K562 (cell line): ENCODE results near the gene DYNLT2B. TPM values are rescaled to one million over a fixed set of nuclear protein-coding genes. Genes with fewer than 3 reads are reported as not detected.

Experiments
- ATAC-seq: fragments of 200-7000 bp; cut with Tn5 transposase; 3 replicates; pipeline ENCODE4 v1.9.1; 2020; ENCODE audit warnings: moderate library complexity
- BruUV-seq: library from RNA; stranded (reverse); fragments of 400-500 nt; replicated peaks from 2 replicates; lab custom pipeline; 2021; lab: Mats Ljungman, UMichigan
- CTCF ChIA-PET: fragments of 300-600 bp; formaldehyde crosslinking; extraction: SDS; loops from one replicate; lab custom pipeline; 2021; ENCODE audit warnings: low intra/inter-chr PET ratio; lab: Yijun Ruan, JAX
- POLR2A ChIA-PET: fragments of 300-600, 350-650 bp; sonication (Branson Sonifier 250); formaldehyde crosslinking; extraction: SDS; loops from one replicate; lab custom pipeline; 2021; ENCODE audit warnings: antibody characterized with exemption, inconsistent platforms; lab: Yijun Ruan, JAX
- DNase-seq, 4 experiments: peaks; one replicate each; pipeline versions ENCODE4 v3.0.0 to v3.0.0-alpha.2; 2011 to 2018; ENCODE audit warnings: low spot score in 3 of 4, mixed read lengths in 3 of 4; ENCODE audit errors: extremely low read depth in 1 of 4
- FAIRE-seq: peaks from 2 replicates; lab custom pipeline; 2011; peaks lifted over from hg19 to GRCh38; lab: Jason Lieb, UNC
- H2AFZ ChIP-seq: 2 replicates; pipeline ENCODE4 v1.6.0; 2011; ENCODE audit warnings: low read depth, low read length, control low read depth, inconsistent platforms
- H3K27ac ChIP-seq: fragments of 200-600 bp; 3 replicates; pipeline ENCODE4 v1.8.0; 2011; ENCODE audit warnings: low read depth, mild to moderate bottlenecking, control low read depth, inconsistent platforms, low read length, moderate library complexity, mixed read lengths; ENCODE audit errors: extremely low read depth
- H3K27me3 ChIP-seq, 2 experiments: fragments of 300-600 bp in 1 of 2; 2 replicates in 1 of 2; 3 replicates in 1 of 2; pipeline versions ENCODE4 v1.6.0 to v1.8.0; 2011; ENCODE audit warnings: inconsistent platforms in 2 of 2, low read length in 2 of 2, mild to moderate bottlenecking in 1 of 2, mixed read lengths in 1 of 2, moderate library complexity in 1 of 2; ENCODE audit not compliant: control insufficient read depth in 2 of 2, insufficient read depth in 2 of 2
- H3K36me3 ChIP-seq: fragments of 300-600 bp; 3 replicates; pipeline ENCODE4 v1.8.0; 2011; ENCODE audit warnings: mild to moderate bottlenecking, low read length, inconsistent platforms; ENCODE audit not compliant: control insufficient read depth, insufficient read depth
- H3K4me1 ChIP-seq, 2 experiments: fragments of 200-600 bp in 1 of 2; replicated peaks in 1 of 2; 2 replicates in 1 of 2; 3 replicates in 1 of 2; pipeline versions ENCODE4 v1.5.1 to v1.8.0; 2011; ENCODE audit warnings: inconsistent platforms in 2 of 2, low read length in 2 of 2, mild to moderate bottlenecking in 1 of 2, mixed read lengths in 1 of 2, moderate library complexity in 1 of 2; ENCODE audit not compliant: control insufficient read depth in 2 of 2, insufficient read depth in 2 of 2
- H3K4me2 ChIP-seq: 2 replicates; pipeline ENCODE4 v1.6.1; 2011; ENCODE audit warnings: low read length, control low read depth, inconsistent platforms, mixed read lengths; ENCODE audit not compliant: insufficient read depth
- H3K4me3 ChIP-seq: fragments of 200-600 bp; sonication (generic), shearing (Covaris generic); 2 replicates; pipeline ENCODE4 v1.5.1; 2016; ENCODE audit warnings: control low read depth, inconsistent platforms
- H3K79me2 ChIP-seq: fragments of 200-600 bp; 3 replicates; pipeline ENCODE4 v1.8.0; 2011; ENCODE audit warnings: low read length, inconsistent platforms; ENCODE audit not compliant: control insufficient read depth, insufficient read depth
- H3K9ac ChIP-seq, 2 experiments: 2 replicates each; pipeline versions ENCODE4 v1.6.0 to v1.6.1; 2011; ENCODE audit warnings: low read depth in 2 of 2, low read length in 2 of 2, control low read depth in 1 of 2, inconsistent platforms in 1 of 2, mild to moderate bottlenecking in 1 of 2, mixed read lengths in 1 of 2; ENCODE audit not compliant: insufficient read depth in 1 of 2
- H3K9me1 ChIP-seq: one replicate; pipeline ENCODE4 v1.6.0; 2011; ENCODE audit warnings: inconsistent platforms, mild to moderate bottlenecking, low read length, moderate library complexity; ENCODE audit not compliant: control insufficient read depth, insufficient read depth
- H3K9me3 ChIP-seq: replicated peaks from 2 replicates; pipeline ENCODE4 v1.5.1; 2011; ENCODE audit warnings: low read depth, low read length, inconsistent platforms; ENCODE audit not compliant: control insufficient read depth, insufficient read depth
- H4K20me1 ChIP-seq: replicated peaks from 2 replicates; pipeline ENCODE4 v1.6.1; 2011; ENCODE audit warnings: low read length, inconsistent platforms, mixed read lengths; ENCODE audit not compliant: control insufficient read depth, insufficient read depth
- BACH1 ChIP-seq: fragments of 200-800 bp; sonication (Bioruptor generic); IDR thresholded peaks from 2 replicates; pipeline ENCODE4 v1.6.1; 2016; ENCODE audit warnings: missing genetic modification characterization, missing compliant biosample characterization
- CREBBP ChIP-seq: IDR thresholded peaks from one replicate; pipeline ENCODE4 v1.6.1; 2012; ENCODE audit warnings: low read depth, mild to moderate bottlenecking, control low read depth, inconsistent platforms, low read length
- ETS2 ChIP-seq: IDR thresholded peaks from 2 replicates; pipeline ENCODE4 v1.6.1; 2016; ENCODE audit warnings: borderline replicate concordance, missing genetic modification characterization, mild to moderate bottlenecking, moderate library complexity, missing compliant biosample characterization; ENCODE audit not compliant: poor library complexity, severe bottlenecking
- FOSL1 ChIP-seq: fragments of 200-800 bp; sonication (Bioruptor generic); conservative IDR thresholded peaks from 2 replicates; pipeline ENCODE4 v1.6.1; 2016; ENCODE audit warnings: missing genetic modification characterization, missing compliant biosample characterization
- GABPB2 ChIP-seq: fragments of 250-450 bp; sonication (Bioruptor Pico); conservative IDR thresholded peaks from 2 replicates; pipeline ENCODE4 v1.5.1; 2021; ENCODE audit warnings: mild to moderate bottlenecking
- HLTF ChIP-seq: fragments of 450-650 bp; IDR thresholded peaks from 2 replicates; pipeline ENCODE4 v1.6.1; 2016
- ILF3 ChIP-seq: fragments of 450-650 bp; IDR thresholded peaks from 2 replicates; pipeline ENCODE4 v1.6.1; 2018; ENCODE audit warnings: antibody characterized with exemption, mild to moderate bottlenecking, moderate library complexity, borderline replicate concordance
- MBD2 ChIP-seq: sonication (generic); IDR thresholded peaks from 2 replicates; pipeline ENCODE4 v1.6.1; 2016; ENCODE audit warnings: low read depth, borderline replicate concordance
- MCM5 ChIP-seq: fragments of 450-650 bp; IDR thresholded peaks from 2 replicates; pipeline ENCODE4 v1.6.1; 2016; ENCODE audit warnings: low read depth
- MED1 ChIP-seq: sonication (generic); formaldehyde crosslinking; IDR thresholded peaks from 2 replicates; pipeline ENCODE4 v1.8.1; 2023; ENCODE audit warnings: missing genetic modification reagents, borderline replicate concordance
- POU5F1 ChIP-seq: fragments of 150-350 bp; IDR thresholded peaks from 2 replicates; pipeline ENCODE4 v1.6.1; 2014; ENCODE audit warnings: borderline replicate concordance, low read length, low read depth, mild to moderate bottlenecking; ENCODE audit not compliant: partially characterized antibody
- SMAD2 ChIP-seq: fragments of 150-350 bp; IDR thresholded peaks from 2 replicates; pipeline ENCODE4 v1.6.1; 2014; ENCODE audit warnings: low read depth, mild to moderate bottlenecking, low read length
- SRSF7 ChIP-seq: fragments of 200-400 bp; formaldehyde crosslinking; optimal IDR thresholded peaks from 2 replicates; pipeline ENCODE3; 2017; ENCODE audit warnings: mild to moderate bottlenecking, low read depth, low read length
- ZNF239 ChIP-seq: fragments of 250-450 bp; sonication (Bioruptor Pico); IDR thresholded peaks from 2 replicates; pipeline ENCODE4 v1.4.0; 2020; ENCODE audit warnings: mild to moderate bottlenecking
- ZNF3 ChIP-seq: fragments of 250-450 bp; sonication (Bioruptor Pico); IDR thresholded peaks from 2 replicates; pipeline ENCODE4 v1.5.0; 2021; ENCODE audit warnings: mild to moderate bottlenecking, moderate library complexity
- ZNF79 ChIP-seq: fragments of 250-450 bp; sonication (Bioruptor Pico); IDR thresholded peaks from 2 replicates; pipeline ENCODE4 v1.4.0; 2020; ENCODE audit warnings: low read depth, mild to moderate bottlenecking, moderate library complexity
- WGBS: fragments of 100-300 bp; shearing (Covaris generic); methylation state at CpG from one replicate; pipeline ENCODE4 v1.1.6; 2016; ENCODE audit warnings: low coverage, mixed read lengths; ENCODE audit not compliant: insufficient coverage; ENCODE audit errors: missing lambda C conversion rate; 5-methylcytosine and 5-hydroxymethylcytosine counted together
- in situ Hi-C: fragments of 300-500 bp; cut with MboI; formaldehyde crosslinking; loops from 4 replicates; pipeline ENCODE4 v1.15.0; 2018; ENCODE audit warnings: inconsistent platforms, mixed read lengths
- intact Hi-C: fragments of 100-400 bp; cut with micrococcal nuclease; formaldehyde crosslinking; loops from 2 replicates; pipeline ENCODE4 v1.14.2; 2022
- polyA plus RNA-seq, 8 experiments: library from polyadenylated mRNA; depleted of rRNA in 4 of 8; stranded (reverse) in 5 of 8; unstranded in 3 of 8; fragments of >200 nt; fragmentation: Nextera tagmentation in 2 of 8; fragmentation: Illumina TruSeq in 1 of 8; extraction: Ambion mirVana in 2 of 8; extraction: Trizol in 1 of 8; gene quantifications; 2 replicates each; pipeline versions ENCODE4 v1.2.1 to v1.2.3, GENCODE V29; 2011 to 2014; ENCODE audit warnings: inconsistent platforms in 1 of 8, missing spikeins in 1 of 8
- total RNA-seq, 7 experiments: library from RNA; depleted of rRNA in 6 of 7; stranded (reverse); fragments of >200 nt in 6 of 7; fragmentation: Illumina TruSeq in 2 of 7; extraction: Trizol in 2 of 7; gene quantifications; 2 replicates each; pipeline versions ENCODE4 v1.2.1 to v1.2.3, GENCODE V29; 2011 to 2021; ENCODE audit warnings: low replicate concordance in 1 of 7
- TF ChIP-seq, protein P1 (sequence below): sonication (generic); formaldehyde crosslinking; IDR thresholded peaks from 2 replicates; pipeline ENCODE4 v1.8.0; 2022; ENCODE audit warnings: missing genetic modification reagents, mild to moderate bottlenecking, borderline replicate concordance
- TF ChIP-seq, protein P2 (sequence below): IDR thresholded peaks from 2 replicates; pipeline ENCODE4 v1.6.1; 2016; ENCODE audit warnings: missing genetic modification characterization, missing compliant biosample characterization
- TF ChIP-seq, protein P3 (sequence below), 2 experiments: IDR thresholded peaks; 2 replicates each; pipeline ENCODE4 v1.6.1; 2011; ENCODE audit warnings: borderline replicate concordance in 1 of 2, control low read depth in 1 of 2, low read depth in 1 of 2, low read length in 1 of 2, mild to moderate bottlenecking in 1 of 2, mixed read lengths in 1 of 2, moderate library complexity in 1 of 2; ENCODE audit not compliant: insufficient read depth in 1 of 2, insufficient read length in 1 of 2, poor library complexity in 1 of 2, severe bottlenecking in 1 of 2; ENCODE audit errors: extremely low read depth in 1 of 2

The DYNLT2B gene
- total and polyA plus RNA-seq, 9 of the 15 experiments (the other 6 are each of a cell fraction or from before 2014, with no cell fraction given): 6.5 to 19.9 (median 8.7) TPM

DNA sequence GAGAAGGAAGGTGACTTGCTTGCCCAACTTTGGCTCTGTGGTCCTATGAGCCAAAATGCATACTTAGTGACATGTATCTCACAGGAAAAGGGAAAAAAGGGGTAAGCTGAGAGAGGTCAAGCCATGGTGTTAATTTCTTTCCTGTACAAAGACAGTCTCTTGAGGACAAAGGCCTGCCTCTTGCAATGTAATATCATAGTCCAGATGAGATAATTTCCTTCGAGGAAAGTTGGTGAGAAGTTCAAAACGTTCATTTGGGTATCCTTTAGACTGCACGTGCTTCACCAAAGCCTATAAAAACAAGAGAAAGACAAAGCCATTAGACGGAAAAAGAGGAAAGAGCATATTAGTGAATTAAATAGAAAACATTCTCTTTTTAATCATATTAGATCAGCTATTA lies 38.5 kb upstream of the DYNLT2B start:
- no peak for ATAC-seq
- BruUV-seq: no TSS peak
- no peak for TF ChIP-seq BACH1
- no peak for TF ChIP-seq ZNF239 (CRISPR knock-in tag)
- TF ChIP-seq, protein P1, sequence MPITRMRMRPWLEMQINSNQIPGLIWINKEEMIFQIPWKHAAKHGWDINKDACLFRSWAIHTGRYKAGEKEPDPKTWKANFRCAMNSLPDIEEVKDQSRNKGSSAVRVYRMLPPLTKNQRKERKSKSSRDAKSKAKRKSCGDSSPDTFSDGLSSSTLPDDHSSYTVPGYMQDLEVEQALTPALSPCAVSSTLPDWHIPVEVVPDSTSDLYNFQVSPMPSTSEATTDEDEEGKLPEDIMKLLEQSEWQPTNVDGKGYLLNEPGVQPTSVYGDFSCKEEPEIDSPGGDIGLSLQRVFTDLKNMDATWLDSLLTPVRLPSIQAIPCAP (CRISPR knock-in tag): no peak
- no peak for TF ChIP-seq FOSL1 (tag)
- TF ChIP-seq POU5F1: no peak
- TF ChIP-seq ZNF3 (CRISPR knock-in tag): no peak
- no peak for TF ChIP-seq HLTF
- TF ChIP-seq, protein P2, sequence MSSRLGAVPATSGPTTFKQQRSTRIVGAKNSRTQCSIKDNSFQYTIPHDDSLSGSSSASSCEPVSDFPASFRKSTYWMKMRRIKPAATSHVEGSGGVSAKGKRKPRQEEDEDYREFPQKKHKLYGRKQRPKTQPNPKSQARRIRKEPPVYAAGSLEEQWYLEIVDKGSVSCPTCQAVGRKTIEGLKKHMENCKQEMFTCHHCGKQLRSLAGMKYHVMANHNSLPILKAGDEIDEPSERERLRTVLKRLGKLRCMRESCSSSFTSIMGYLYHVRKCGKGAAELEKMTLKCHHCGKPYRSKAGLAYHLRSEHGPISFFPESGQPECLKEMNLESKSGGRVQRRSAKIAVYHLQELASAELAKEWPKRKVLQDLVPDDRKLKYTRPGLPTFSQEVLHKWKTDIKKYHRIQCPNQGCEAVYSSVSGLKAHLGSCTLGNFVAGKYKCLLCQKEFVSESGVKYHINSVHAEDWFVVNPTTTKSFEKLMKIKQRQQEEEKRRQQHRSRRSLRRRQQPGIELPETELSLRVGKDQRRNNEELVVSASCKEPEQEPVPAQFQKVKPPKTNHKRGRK (tag): no peak
- TF ChIP-seq SRSF7: no peak
- no peak for TF ChIP-seq GABPB2 (CRISPR knock-in tag)
- TF ChIP-seq SMAD2: no peak
- TF ChIP-seq ILF3: no peak
- no peak for TF ChIP-seq ETS2 (tag)
- no peak for TF ChIP-seq MED1 (CRISPR knock-in tag)
- TF ChIP-seq MCM5: no peak
- TF ChIP-seq CREBBP: no peak
- no peak for TF ChIP-seq MBD2
- TF ChIP-seq, protein P3, sequence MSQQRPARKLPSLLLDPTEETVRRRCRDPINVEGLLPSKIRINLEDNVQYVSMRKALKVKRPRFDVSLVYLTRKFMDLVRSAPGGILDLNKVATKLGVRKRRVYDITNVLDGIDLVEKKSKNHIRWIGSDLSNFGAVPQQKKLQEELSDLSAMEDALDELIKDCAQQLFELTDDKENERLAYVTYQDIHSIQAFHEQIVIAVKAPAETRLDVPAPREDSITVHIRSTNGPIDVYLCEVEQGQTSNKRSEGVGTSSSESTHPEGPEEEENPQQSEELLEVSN (IDR thresholded peaks at IDR 0.05; ENCODE audit: borderline replicate concordance in 1 of 2, extremely low read depth in 1 of 2, insufficient read depth in 1 of 2, insufficient read length in 1 of 2, low read depth in 1 of 2, low read length in 1 of 2, poor library complexity in 1 of 2, severe bottlenecking in 1 of 2): no peak
- TF ChIP-seq ZNF79 (CRISPR knock-in tag): no peak

More for the DNA sequence above, 38.5 kb upstream of the DYNLT2B start:
- DNase-seq: no peak
- no peaks in the 10 kb centered on the region for H3K9me1 ChIP-seq
- H3K4me3 ChIP-seq: no peak overlapping the region
- H3K9me3 ChIP-seq: no peaks in the 10 kb centered on the region
- no peak overlapping the region for H2AFZ ChIP-seq
- H4K20me1 ChIP-seq: no peaks in the 10 kb centered on the region; the same call in 1 of the 2 replicates
- ChIA-PET CTCF (no interaction called here), POLR2A (interaction anchor here (0.7 kb wide), 1 partner anchor 14 kb away, joined by 3 read pairs; no protein-coding TSS in a partner anchor)
- peaks cover 57% of the 10 kb centered on the region for H3K36me3 ChIP-seq
- FAIRE-seq: no peak
- H3K9ac ChIP-seq: no peak overlapping the region
- no peaks in the 10 kb centered on the region for H3K27me3 ChIP-seq
- H3K27ac ChIP-seq: no peak overlapping the region
- in situ Hi-C loops (no loop called here), intact Hi-C loops (no loop called here)
- no peaks in the 10 kb centered on the region for H3K79me2 ChIP-seq
- WGBS: 83% methylated on average over 4 of the region's 4 CpGs
- H3K4me2 ChIP-seq: no peak overlapping the region
- H3K4me1 ChIP-seq: peaks cover 0 to 7% of the 10 kb centered on the region in 2 experiments; a peak in 2 of 5 replicates
